GM12873 (cell line): ENCODE data around the gene CRY2.
A peak's percentile ranks its signal among the peaks of the same experiment; 100 is the strongest.

ENCODE experiments used
- CTCF ChIP-seq: IDR thresholded peaks from 2 replicates; pipeline ENCODE4 v1.5.1; 2012; ENCODE audit warnings: low read depth, mild to moderate bottlenecking, moderate library complexity, low read length, control low read depth; ENCODE audit not compliant: insufficient read depth; ENCODE audit errors: missing control alignments

CRY2 gene

GRCh38 chr11:45803971-45804760 is 43.1 kb upstream of the CRY2 start:
- no peak for TF ChIP-seq CTCF

- TF ChIP-seq CTCF = peak; percentile 12
These were observed 42.4 kb upstream of the CRY2 start, which contains the start of gene SLC35C1 for GRCh38 chr11:45804761-45805304. SLC35C1 (plus strand) TSS chr11:45805149; CDS start chr11:45805802, 653 bp downstream.

DNA sequence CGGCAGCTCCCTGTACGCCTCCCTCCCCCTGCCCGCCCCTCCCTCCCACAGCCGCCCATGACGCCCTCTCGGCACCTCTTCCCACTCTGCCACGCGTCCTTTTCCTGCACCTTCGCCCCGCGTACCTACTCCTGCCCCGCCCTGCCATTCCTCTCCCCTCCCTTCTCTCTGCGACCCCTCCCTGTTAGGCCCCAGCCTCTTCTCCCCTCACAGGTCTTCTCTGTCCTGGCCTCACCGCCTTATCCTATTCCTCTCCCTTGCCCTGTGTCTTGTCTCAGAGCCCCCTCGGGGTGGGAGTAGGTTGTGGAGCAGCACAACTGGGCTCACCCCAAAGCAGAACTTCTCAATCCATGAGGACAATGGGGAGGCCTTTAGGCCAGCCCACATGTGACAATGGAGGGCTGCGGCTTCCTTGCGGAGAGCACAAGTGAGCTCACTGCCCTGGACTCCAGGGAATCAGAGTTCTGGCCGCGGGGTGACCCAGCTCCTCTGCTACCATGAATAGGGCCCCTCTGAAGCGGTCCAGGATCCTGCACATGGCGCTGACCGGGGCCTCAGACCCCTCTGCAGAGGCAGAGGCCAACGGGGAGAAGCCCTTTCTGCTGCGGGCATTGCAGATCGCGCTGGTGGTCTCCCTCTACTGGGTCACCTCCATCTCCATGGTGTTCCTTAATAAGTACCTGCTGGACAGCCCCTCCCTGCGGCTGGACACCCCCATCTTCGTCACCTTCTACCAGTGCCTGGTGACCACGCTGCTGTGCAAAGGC is 41.8 kb upstream of the CRY2 start:
- TF ChIP-seq CTCF = no peak

- no peak for TF ChIP-seq CTCF
These were observed 41.0 kb upstream of the CRY2 start for GRCh38 chr11:45806072-45806933.

GRCh38 chr11:45806937-45807791 is 40.1 kb upstream of the CRY2 start:
- TF ChIP-seq CTCF = no peak

- no peak for TF ChIP-seq CTCF
These were observed 39.5 kb upstream of the CRY2 start for GRCh38 chr11:45807792-45808238.
